DND-41 (cell line): ENCODE results near the gene PEX5L.

Experiments used
- CTCF ChIP-seq: IDR thresholded peaks from 2 replicates; pipeline ENCODE4 v1.5.1; 2012; ENCODE audit warnings: borderline replicate concordance, low read length, moderate library complexity, mild to moderate bottlenecking; ENCODE audit not compliant: poor library complexity, severe bottlenecking; ENCODE audit errors: extremely low read depth
- EZH2 ChIP-seq: IDR thresholded peaks from 3 replicates; pipeline ENCODE4 v1.6.1; 2012; ENCODE audit warnings: borderline replicate concordance, low read depth, mild to moderate bottlenecking, moderate library complexity, low read length, inconsistent platforms; ENCODE audit not compliant: severe bottlenecking

- TF ChIP-seq CTCF (no peak), EZH2 (no peak)
Measured at GRCh38 chr3:179885950-179886349, 150.8 kb downstream of the PEX5L start.
